ENCODE measurements around the gene NFATC2.

The NFATC2 gene

DNA sequence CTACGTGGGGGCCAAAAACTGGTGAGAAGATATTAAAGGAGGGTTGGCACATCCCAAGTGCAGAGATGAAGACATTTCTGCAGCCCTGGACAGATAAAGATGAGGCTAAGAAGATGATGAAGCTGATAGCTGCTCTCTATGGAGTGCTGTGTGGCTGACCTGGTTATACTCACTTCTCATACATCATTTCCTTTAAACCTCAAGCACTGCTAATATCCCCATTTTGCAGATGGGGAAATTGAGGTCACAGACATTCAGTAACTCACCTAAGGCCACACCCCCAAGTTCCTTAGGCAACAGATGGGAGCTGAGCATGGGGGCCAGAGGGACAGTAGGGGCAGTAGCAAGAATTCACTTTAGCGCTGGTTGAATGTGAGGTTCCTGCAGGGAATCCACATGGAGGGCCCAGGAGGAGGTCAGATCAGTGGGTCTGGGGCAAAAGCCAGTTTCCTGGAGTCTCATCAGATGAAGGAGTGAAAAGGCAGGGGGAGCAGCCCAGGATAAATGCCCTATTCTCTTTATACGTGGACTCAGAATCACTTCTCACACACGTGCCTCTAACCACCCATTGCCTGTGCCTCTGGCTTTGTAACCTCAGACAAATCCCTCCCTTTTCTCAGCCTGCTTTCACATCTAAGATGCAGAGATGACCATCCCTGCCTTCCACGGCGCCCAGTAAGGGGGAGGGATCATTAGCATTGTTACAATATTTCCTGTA is 125.8 kb downstream of the NFATC2 start:
- TF ChIP-seq TCF12 (IDR thresholded peaks at IDR 0.05; ENCODE audit: low read depth) (no peak), CEBPB (IDR thresholded peaks at IDR 0.05) (no peak), TEAD4 (IDR thresholded peaks at IDR 0.05) (no peak)
- TF ChIP-seq, protein P1, sequence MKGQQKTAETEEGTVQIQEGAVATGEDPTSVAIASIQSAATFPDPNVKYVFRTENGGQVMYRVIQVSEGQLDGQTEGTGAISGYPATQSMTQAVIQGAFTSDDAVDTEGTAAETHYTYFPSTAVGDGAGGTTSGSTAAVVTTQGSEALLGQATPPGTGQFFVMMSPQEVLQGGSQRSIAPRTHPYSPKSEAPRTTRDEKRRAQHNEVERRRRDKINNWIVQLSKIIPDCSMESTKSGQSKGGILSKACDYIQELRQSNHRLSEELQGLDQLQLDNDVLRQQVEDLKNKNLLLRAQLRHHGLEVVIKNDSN (IDR thresholded peaks at IDR 0.05): no peak

DNA sequence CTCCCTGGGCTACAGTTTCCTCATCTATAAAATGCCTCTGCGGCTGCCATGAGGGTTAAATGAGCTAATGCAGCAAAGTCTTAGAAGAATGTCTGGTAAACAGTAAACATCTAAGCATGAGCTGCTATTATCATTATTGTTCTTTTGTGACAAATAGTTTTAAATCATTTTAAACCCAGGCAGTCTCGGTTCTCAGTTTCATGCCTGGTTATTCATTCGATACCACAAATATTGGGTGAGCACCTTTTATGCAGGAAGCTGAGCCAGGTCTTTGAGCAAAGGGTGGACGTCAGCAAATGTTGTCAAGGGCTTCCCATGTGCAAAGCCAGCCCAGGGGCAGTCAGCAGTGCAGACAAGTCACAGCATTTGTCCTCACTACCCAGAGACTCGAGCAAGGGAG is 128.7 kb downstream of the NFATC2 start:
- TF ChIP-seq CREB1 (IDR thresholded peaks at IDR 0.05; ENCODE audit: low read depth) (no peak), TCF12 (IDR thresholded peaks at IDR 0.05; ENCODE audit: low read depth) (no peak)
- TF ChIP-seq, protein P1 (IDR thresholded peaks at IDR 0.05): no peak
- TF ChIP-seq, protein P2, sequence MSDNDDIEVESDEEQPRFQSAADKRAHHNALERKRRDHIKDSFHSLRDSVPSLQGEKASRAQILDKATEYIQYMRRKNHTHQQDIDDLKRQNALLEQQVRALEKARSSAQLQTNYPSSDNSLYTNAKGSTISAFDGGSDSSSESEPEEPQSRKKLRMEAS (IDR thresholded peaks at IDR 0.05): no peak

DNA sequence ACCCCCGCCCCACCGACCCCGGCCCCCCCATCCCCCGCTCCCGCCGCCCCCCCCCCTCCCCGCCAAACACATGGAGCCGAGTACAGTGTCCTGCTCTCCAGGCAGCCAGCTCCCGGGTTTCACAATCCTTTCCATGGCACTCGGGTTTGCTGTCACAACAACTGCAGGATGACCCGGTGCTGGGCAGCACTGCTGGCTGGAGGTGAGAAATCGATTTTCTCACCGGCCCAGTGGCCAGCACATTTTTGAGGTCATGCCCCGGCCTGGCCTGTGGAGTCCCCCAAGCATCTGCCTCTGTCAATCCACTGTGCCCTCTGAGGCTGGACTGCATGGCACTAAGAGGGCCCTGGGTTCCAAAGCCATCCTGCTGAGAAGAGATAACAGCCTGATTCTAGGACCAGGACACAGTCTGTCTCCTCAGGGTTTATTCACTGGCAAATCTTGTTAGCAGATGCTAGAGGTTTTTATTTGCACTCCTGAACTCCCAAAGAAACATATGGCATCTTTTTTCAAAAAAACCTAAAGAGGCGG is 129.5 kb downstream of the NFATC2 start:
- TF ChIP-seq ZBTB7A (IDR thresholded peaks at IDR 0.05; ENCODE audit: low read depth): no peak
- no peak for TF ChIP-seq TAF1 (IDR thresholded peaks at IDR 0.05; ENCODE audit: low read depth)
- TF ChIP-seq TCF12 (IDR thresholded peaks at IDR 0.05; ENCODE audit: low read depth): no peak
- no peak for TF ChIP-seq NFIC (IDR thresholded peaks at IDR 0.05)
- TF ChIP-seq CREB1 (IDR thresholded peaks at IDR 0.05; ENCODE audit: low read depth): no peak
- TF ChIP-seq, protein P2 (IDR thresholded peaks at IDR 0.05): no peak
- no peak for TF ChIP-seq EP300 (IDR thresholded peaks at IDR 0.05; ENCODE audit: borderline replicate concordance)
- TF ChIP-seq EGR1 (IDR thresholded peaks at IDR 0.05): no peak
- TF ChIP-seq, protein P3, sequence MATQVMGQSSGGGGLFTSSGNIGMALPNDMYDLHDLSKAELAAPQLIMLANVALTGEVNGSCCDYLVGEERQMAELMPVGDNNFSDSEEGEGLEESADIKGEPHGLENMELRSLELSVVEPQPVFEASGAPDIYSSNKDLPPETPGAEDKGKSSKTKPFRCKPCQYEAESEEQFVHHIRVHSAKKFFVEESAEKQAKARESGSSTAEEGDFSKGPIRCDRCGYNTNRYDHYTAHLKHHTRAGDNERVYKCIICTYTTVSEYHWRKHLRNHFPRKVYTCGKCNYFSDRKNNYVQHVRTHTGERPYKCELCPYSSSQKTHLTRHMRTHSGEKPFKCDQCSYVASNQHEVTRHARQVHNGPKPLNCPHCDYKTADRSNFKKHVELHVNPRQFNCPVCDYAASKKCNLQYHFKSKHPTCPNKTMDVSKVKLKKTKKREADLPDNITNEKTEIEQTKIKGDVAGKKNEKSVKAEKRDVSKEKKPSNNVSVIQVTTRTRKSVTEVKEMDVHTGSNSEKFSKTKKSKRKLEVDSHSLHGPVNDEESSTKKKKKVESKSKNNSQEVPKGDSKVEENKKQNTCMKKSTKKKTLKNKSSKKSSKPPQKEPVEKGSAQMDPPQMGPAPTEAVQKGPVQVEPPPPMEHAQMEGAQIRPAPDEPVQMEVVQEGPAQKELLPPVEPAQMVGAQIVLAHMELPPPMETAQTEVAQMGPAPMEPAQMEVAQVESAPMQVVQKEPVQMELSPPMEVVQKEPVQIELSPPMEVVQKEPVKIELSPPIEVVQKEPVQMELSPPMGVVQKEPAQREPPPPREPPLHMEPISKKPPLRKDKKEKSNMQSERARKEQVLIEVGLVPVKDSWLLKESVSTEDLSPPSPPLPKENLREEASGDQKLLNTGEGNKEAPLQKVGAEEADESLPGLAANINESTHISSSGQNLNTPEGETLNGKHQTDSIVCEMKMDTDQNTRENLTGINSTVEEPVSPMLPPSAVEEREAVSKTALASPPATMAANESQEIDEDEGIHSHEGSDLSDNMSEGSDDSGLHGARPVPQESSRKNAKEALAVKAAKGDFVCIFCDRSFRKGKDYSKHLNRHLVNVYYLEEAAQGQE (IDR thresholded peaks at IDR 0.05; ENCODE audit: low read depth): no peak

DNA sequence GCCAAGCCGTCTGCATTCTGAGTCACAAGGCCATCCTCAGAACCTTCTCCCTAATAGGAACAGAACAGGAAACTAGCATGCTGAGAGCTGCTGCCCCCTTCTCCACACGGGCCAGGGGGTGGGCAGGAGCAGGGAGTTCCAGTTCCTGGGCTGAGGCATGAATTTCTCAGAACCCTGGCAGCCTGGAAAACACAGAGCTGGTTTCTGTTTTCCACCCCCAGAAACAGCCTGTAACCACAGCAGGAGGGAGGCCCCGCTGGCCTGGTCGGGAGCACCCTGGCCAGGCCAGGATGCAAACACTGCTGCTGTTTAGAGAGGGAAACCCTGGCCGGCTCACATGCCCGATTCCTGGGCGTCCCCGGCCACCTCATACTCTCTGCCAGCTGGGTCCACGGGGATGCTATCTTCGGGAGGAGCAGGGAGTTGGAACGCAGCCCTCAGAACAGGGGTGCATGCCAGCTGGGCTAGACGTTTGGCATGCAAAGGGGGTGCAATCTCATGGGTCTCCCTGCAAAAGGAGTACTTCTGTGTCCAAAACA is 130.1 kb downstream of the NFATC2 start:
- TF ChIP-seq EGR1 (IDR thresholded peaks at IDR 0.05) (0 out of 2 replicates have a peak, but pooled peaks have one; percentile 46), NFIC (IDR thresholded peaks at IDR 0.05) (no peak)

DNA sequence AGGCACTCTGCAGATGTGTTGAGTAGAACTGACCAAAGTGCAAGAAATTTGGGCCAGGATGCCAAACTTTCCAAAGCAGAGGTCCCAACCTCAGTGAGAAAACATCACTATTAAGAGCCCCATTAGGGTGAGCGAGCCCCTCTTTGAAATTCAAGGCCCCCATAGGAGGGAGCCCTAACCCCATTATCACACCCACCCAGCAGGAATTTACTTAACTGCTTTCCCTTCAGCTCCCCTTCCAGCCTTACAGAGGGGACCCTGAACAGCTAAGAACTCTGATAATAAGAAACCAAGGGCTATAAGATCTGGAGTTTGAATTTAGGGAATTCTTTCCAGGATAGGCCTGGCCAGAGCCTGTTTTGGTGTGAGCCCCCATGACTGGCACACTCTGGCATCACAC is 130.6 kb downstream of the NFATC2 start:
- TF ChIP-seq YY1 (IDR thresholded peaks at IDR 0.05; ENCODE audit: low read depth): no peak
- TF ChIP-seq EP300 (IDR thresholded peaks at IDR 0.05; ENCODE audit: borderline replicate concordance): no peak
- TF ChIP-seq, protein P1 (IDR thresholded peaks at IDR 0.05): no peak
- TF ChIP-seq, protein P2 (IDR thresholded peaks at IDR 0.05): no peak
- no peak for TF ChIP-seq RAD21 (IDR thresholded peaks at IDR 0.05; ENCODE audit: low read depth)
- TF ChIP-seq CREB1 (IDR thresholded peaks at IDR 0.05; ENCODE audit: low read depth): no peak
- TF ChIP-seq TAF1 (IDR thresholded peaks at IDR 0.05; ENCODE audit: low read depth): no peak
- TF ChIP-seq NFIC (IDR thresholded peaks at IDR 0.05): no peak
- TF ChIP-seq, protein P3 (IDR thresholded peaks at IDR 0.05; ENCODE audit: low read depth): no peak
- no peak for TF ChIP-seq EGR1 (IDR thresholded peaks at IDR 0.05)
- no peak for TF ChIP-seq ZBTB7A (IDR thresholded peaks at IDR 0.05; ENCODE audit: low read depth)
- no peak for TF ChIP-seq FOXM1 (IDR thresholded peaks at IDR 0.05; ENCODE audit: borderline replicate concordance, low read depth)
